Stimulated activated CD4-positive, alpha-beta T cell treated with anti-CD3 and anti-CD28 coated beads, Interleukin-2, amount 100 ng/mL, for 24 hours (primary cell): ENCODE measurements around the gene CLTA.
"Not testable (repeated sequence)": the region's sequence is repeated elsewhere in the genome, so short reads cannot be mapped to it uniquely, and the experiment has no call there.

Experiments
- DNase-seq, 2 donors: peaks; one replicate each; pipeline ENCODE4 v3.0.0-alpha.2; 2020

The CLTA gene

DNA sequence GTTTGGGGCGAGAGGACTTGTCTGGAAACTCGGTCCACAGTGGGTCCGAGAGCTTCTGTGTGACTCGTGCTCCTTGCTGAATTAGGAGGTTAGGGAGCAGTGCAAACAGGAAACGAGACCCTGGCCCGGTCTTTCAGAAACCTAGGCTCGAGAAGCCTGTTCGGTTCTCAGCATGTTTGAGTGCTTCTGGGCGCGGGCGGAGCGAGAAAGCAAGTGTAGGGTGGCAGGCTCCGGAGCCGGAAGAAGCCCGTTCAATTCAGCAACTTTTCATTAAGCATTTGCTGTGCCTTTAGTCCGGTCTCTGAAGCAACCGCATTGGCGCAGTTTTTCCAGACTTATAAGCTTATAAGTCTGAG is 547 bp downstream of the CLTA start:
- DNase-seq: peak; percentile 54 to 64

DNA sequence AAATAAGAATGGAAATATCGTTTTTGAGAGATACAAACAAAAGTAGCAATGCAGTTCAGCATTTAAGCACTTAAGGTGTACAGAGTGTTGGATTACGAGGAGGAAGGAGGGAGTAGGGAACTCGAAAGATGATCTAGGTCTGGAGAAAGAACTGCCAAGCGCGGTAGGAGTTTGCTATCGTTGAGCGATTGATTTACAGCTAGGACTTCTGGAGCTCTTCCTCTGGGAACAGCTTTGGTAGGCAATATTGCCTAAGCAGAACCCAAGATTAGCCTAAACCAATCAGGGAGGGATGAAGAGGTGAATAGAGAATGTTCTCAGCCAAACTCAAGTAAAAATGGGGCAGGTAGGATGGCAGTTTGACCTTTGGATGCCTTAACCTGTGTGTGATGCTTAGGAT is 965 bp downstream of the CLTA start:
- DNase-seq: no peak

DNA sequence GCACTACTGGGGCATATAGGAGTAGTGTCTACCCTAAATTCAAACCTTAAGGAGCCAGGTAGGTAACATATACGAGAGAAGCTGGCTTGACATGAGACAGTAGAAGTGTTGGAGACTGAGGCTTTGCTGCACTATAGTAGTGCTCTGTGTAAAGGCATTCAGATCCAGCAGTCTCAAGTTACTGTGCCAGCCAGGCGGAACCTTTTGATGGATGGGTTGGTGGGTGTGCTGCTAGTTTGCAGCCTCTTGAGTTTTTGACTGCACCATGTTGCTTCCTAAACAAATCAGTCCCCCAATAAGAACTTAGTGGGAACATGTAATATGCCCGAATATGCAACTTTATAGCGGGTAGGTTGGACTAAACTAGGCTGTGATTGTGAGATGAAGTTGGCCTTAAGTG is 1.5 kb downstream of the CLTA start:
- DNase-seq: no peak

DNA sequence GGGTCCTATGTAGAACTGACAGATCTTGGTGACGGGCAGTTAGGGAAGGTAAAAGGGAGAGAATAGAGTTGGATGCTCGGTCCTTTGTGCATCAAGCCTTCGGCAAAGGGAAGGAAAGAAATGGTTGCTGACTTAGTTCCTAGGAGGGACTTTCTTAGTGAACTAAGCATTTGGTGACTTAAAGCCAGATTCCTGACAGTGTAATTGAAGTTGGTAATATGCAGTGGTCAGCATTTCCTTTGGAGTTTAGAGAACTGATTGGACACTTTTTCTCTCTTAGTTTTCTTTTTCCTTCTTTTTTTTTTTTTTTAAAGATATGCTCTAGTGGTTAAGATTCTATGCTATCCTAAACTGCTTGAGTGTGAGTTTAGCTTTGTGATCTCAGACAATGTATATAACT is 2.3 kb downstream of the CLTA start:
- DNase-seq: no peak

DNA sequence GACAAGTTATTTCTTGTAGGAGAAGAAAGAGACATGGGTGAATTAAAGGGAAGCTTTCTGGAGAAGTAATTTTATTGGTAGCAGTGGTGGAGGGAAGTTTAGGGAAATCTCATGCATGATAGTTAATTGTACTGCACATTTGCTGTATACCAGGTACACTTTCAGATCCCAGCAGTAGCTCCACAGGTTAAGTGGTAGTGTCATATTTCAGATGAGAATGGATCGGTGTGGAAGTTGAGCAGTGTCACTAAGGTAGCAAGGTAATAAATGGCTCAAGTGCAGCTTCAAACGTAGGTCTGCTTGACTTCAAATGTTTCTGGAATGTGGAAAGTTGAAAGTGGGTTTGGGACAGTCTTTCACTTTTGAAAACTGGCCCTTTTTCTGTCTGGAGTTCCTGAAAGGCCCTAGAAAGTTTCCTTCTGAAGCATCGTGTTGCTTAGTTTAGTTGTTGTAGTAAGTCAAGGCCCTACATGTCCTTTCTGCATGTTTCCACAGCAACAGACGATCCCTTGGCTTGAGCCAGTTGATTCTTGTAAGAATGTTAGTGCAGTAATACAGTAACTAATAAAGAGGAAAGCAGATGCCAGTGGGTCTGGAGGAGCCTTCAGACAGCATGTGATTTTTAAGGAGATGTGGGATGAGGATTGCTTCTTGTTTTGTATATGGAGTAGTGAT is 3.7 kb downstream of the CLTA start:
- DNase-seq: no peak

DNA sequence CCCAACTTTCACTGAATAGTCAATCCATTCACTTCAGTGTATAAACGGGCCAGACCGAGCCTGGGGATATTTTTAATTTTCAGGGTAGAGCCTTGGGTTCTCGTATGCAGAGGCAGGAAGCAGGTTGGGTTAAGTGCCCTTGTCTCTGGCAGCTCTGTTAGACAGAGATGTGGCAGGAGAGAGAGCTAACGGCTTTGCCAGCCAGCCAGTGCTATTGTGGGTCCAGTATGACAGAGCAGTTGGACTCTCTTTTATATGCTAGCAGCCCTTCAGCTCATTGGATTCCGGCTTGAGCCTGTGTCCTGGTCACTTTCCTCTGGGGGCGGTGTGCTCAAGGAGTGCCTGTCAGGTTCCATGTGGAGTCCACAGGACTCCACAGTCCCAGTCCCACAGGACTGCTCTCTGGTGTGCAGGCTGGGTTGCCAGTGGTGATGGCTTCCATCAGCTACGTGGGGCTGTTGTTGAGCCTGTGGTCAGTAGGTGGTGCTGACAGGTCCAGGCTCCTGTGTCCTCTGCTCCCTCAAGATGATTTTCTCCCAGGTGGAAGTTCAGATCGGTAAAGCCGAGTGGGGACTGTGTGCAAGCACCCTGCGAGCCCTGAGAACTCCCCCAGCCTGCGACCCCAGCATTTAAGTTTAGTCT is 14.3 kb downstream of the CLTA start:
- no peak for DNase-seq

DNA sequence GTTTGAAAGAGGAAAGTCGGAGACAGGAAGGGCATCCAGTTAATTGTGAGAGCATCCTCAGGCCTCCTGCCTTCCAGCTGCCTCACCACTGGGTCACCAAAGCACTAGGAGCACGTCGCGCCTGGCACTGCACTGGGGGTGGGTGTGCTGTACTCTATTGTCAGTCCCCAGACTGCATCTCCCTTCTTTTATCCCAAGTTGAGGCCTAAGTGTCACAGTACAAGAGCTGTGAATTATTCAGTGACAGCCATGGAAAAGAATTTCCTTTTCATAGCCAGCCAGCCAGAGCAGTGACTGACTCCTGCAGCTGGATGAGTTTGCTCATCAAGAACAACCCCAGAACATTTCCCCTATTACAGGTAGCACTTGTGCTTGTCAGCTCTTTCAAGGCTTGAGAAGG is 16.3 kb downstream of the CLTA start:
- DNase-seq: no peak

DNA sequence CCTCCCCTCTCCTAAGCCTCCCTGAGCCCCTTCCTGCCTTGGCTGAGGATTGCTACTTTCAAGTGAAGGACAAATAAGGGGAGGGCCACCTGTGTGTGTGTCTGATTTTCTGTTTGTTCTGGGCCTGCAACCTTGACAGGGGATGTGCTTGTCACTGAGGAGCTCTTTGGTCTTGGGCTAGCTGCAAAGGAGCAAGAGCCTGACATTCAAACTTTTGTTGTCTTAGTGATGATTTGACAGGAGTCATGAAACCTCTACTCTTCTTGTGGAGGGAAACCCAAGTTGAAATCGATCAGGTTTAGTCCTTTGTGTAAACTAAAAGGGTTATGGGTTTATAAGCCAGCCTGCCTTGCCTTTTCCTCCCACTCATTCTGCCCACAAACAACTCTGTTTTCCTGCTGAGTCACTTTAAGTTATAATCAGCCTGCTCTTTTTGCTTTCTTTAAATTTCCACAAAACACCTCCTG is 16.9 kb downstream of the CLTA start:
- DNase-seq: no peak

DNA sequence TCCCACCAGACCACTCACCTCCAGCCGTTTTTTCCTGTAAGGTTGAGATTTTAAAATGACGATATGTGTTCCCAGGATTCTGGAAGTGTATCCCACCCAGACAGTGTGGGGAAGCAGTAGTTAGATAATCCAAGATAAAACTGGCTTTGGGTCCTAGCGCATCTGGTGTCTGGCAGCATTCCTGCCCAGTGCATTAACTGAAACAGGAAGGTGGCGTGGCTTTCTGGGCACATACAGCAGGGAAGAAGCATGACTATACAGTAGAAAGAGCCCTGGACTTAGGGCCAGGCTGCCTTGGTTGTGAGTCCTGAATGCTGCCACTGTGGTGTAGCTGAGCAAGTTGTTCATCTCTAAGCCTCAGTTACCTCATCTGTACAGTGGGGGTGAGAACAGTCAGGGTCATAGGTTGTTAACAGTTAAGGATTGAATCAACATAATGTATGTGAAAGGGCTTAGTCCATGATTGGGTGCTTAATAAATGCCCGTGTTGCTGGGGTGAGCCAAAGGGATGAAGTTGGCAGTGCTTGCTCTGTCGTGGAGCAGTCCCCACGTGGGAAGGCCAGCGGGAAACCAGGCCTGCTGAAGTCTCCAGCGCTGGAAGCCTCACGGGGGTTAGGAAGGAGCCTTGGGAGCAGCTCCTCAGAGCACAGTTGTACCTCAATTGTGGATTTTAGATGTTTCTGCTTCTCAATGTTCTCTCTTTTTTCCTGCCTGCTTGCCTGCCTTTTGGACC is 18.0 kb downstream of the CLTA start:
- DNase-seq: no peak

DNA sequence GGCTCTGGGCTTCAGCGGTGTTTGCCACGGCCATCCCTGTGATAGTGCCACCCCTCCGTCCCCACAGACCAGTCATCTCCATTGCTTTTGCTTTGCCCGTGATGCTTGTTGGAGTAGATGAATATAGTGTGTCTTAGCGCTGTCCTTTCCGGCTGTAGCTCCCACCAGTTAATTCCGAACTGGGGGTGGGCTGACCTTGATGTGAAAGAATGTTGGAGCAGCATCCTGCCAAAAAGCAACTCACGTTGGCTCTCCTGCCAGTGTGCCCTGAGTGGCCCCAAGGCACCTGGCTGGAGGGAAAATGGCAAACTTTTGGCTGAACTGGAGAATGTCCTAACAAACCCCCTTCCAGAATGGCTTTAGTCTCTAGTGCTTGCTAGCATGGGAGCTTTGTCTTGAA is 20.0 kb downstream of the CLTA start:
- no peak for DNase-seq

DNA sequence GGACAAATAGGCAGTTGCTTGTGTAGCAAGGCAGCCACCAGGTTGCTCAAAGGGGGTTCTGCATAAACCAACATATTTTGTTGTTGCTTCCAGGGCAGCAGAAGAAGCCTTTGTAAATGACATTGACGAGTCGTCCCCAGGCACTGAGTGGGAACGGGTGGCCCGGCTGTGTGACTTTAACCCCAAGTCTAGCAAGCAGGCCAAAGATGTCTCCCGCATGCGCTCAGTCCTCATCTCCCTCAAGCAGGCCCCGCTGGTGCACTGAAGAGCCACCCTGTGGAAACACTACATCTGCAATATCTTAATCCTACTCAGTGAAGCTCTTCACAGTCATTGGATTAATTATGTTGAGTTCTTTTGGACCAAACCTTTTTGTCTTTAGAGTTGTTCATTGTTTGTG is 20.8 kb downstream of the CLTA start:
- DNase-seq: no peak

DNA sequence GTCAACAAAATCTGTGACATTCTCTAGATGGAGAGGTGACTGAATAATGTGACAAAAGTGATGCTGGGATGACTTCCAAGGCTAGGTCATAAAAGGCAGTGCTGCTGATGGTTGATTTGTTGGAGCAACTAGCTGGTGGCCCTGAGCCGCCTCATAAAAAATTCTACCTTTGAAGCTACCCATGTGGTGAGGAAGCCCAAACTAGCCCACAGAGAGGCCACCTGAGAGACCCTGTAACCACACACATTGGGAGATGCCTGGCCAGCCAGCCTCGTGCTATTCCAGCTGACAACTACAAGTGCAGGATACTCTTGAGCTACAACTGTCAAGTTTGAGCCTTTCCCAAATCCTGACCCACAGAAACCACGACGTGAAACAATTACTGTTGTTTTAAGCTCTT is 22.7 kb downstream of the CLTA start:
- no peak for DNase-seq

DNA sequence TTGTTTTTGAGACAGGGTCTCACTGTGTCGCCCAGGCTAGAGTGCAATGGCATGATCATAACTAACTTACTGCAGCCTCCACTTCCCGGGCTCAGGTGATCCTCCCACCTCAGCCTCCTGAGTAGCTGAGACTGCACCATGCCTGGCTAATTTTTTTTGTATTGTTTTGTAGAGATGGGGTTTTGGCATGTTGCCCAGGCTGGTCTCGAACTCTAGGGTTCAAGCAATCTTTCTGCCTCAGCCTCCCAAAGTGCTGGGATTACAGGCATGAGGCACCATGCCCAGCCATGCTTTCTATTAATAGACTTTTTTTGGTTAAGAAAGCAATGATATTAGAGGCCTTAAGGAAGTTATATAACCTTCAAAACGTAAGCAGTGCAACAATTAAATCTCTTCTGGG is 23.3 kb downstream of the CLTA start:
- no peak for DNase-seq

DNA sequence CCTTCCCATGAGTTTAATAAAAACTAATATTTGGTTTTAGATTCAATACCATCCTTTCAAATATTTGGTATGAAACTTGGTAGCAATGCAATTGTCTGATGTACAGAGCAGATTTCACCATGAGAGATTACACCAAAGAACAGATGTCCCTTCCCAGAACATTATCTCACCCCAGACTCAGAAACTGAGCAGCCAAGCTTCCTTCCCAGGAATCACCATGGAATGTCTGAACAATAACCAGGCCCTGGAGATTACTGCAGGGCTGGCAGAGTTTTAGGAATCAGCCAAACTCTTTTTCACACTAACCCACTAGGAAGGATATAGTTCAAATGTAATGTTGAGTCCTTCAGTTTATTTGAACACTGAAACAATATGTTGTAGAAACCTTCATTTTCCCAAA is 23.9 kb downstream of the CLTA start:
- no peak for DNase-seq

DNA sequence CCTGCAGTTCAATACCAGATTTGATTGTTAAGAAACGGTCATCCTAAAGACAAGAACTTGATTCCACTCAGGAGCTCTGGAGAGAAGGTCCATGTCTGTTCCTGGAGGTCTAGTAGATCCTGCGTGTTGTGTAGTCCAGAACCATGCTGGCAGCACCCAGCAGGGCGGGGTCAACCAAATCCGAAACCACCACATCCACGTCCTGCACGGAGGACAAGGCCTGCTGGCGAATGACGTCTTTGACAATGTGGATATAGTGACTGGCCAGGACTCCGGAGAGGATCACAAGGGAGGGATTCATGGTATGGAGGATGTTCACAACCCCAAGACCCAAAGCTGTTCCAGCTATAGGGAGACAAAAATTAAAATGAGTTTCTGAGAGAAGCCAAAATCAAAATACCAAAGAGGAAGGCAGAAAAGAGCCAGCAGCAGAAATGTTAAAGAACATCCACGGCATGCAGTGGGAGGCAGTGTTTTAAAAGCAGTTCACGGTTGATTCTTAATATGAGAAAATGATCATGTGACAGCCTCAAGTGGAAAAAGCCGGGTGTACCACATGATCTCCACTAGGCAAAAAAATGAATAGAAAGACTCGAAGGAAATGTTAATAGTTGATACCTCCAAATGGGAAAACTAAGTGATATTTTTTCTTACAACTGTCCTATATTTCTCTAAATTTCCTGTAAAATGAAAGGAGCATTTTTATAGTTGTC is 26.7 kb downstream of the CLTA start:
- DNase-seq: no peak

DNA sequence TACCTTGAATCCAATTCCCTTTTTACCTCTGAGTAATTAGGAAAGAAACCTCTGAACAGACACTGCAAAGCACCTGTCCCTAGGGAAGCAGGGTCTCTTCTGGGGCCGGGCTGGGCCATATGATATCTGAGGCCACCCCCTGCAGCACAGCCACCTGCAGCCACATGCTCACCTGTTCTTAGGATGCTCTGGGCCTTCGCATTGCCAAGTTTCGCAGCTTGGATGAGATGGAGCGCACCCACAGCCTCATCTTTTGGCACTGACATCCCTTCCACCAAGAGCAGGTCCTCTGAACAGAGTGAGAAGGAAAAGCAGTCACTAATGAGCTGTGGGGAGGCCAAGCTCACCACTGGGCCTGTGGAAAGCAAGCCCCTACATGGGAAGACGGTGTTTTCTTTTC is 27.3 kb downstream of the CLTA start:
- DNase-seq: no peak

DNA sequence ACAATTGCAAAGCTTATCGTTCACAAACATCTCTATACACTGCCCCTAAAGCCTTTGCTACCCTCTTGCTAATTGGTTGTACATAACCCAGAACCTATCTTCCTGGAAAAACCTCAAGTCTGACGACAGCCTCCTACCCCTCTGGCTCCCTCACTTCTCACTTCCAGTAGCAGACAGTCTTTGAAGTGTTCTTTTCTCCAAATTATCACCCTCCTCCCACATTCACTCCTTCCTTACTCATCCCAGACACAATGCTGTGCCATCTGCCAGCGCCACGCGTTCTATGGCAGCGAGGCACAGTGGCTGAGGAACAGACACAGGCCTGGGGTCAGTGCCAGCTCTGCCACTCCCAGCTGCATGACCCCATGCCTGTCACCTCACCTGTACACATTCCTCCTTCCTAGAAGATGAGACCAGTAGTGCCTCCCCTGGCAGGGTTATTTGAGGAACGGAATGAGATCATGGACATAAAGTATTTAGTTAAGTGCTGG is 27.7 kb downstream of the CLTA start:
- DNase-seq: no peak

DNA sequence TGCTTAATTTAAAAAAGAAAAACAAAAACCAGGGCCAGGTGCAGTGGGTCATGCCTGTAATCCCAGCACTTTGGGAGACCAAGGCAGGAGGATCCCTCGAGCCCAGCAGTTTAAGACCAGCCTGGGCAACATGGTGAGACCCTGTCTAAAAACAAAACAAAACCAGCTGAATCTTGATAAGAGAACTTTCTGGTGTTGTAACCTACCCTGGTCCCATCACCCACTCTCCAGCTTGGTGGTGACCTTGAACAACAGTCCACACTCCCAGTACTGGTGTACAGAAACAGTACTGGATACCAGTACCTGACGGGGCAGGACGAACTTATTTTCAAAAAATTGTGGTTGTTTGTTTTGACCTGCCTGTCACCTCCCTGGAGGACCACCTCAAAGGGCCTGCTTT is 30.9 kb downstream of the CLTA start:
- no peak for DNase-seq

DNA sequence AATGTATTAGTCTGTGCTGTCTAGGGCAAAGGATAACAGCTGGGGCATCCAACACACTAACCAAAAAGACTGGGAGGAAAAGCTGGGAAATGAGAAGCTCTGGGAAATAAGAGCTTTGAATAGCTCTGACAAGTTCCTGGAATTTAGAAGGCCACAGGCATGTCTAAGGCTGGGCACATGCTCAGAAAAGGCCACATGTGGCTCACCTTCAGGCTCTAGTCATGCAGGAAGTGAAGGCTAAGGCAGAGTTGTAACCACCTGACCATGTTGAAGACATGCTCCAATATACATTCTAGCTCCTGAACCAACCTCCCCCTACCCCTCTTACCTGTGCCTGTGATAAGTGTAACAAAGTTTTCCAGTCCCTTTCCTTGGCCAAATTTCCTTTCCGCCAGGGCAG is 31.7 kb downstream of the CLTA start:
- DNase-seq: no peak

DNA sequence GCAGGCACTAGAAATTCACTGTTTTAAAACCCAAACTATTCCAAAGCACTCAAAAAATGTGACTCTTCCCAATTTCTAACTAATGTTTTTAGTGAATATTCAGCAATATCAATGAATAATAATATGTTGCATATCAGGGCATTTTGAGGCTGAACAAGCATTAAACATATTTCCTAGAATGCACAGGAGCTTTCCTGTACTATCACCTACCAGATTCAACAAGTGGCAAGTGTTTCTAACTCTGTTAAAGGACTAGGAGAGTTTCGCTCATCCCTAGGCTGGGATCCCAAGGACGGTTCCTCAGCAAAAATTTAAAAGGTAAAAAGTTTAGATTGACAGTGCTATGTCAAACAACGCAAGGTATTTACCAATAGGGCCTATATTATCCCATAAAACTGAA is 46.5 kb downstream of the CLTA start:
- DNase-seq: no peak

DNA sequence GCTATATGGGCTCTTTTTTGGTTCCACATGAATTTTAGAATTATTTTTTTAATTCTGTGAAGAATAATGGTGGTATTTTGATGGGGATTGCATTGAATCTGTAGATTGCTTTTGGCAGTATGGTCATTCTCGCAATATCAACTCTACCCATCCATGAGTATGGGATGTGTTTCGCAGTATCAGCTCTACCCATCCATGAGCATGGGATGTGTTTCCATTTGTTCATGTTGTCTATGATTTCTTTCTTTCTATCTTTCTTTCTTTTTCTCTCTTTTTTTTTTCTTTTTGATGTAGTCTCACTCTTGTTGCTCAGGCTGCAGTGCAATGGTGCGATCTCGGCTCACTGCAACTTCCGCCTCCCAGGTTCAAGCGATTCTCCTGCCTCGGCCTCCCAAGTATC is 48.5 kb downstream of the CLTA start:
- DNase-seq: not testable (repeated sequence)

DNA sequence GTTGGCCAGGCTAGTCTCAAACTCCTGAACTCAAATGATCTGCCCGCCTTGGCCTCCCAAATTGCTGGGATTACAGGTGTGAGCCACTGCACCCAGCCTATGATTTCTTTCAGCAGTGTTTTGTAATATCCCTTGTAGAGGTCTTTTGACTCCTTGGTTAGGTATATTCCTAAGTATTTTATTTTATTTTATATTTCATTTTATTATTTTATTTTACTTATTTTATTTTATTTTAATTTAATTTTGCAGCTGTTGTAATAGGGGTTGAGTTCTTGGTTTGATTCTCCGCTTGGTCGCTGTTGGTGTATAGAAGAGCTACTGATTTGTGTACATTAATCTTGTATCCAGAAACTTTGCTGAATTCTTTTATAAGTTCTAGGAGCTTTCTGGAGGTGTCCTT is 49.0 kb downstream of the CLTA start:
- DNase-seq: not testable (repeated sequence)

DNA sequence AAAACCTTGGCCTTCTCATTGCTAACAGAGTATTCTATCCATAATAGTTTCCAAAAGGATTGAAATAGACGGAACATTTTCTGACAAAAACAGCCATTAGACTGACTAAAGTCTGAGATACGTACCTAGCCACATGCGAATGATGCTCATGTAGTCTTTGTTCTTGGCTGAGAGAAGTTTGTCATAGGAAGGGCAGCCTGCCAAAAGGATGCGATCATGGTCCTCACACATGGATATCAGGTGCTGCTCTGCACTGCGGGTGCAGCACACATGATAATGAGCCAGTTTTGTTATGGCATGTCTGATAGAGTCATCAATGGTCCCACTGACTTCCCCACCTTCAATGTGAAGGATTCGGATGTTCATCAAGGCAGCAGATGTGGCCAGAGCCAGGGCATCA is 55.2 kb downstream of the CLTA start:
- no peak for DNase-seq

DNA sequence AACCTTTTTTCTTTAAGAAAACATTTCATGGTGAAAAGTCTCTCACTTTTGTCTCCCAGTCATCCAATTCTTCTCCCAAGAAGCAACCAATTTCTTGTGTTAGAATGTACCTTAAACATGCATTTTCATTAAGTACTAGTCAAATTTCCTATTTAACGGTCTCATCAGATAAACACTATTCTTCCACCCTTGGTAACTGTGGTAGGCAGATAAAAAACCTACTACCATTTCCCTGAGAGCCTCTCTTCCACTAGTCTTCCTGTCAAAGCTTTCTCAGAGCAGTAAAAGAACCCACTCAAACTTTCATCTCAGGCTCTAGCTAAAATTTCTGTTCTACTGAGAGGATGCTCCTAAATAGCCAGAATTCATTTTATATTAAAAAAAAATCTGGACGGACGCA is 56.6 kb downstream of the CLTA start:
- DNase-seq: no peak
